MM.1S (cell line): Measurements from ENCODE around the gene MRPL38.

Source experiments
- DNase-seq: peaks from one replicate; pipeline ENCODE4 v3.0.0-alpha.2; 2015
- H2AFZ ChIP-seq: fragments of 300-600 bp; sonication (generic); 2 replicates; pipeline ENCODE4 v1.6.0; 2016; ENCODE audit warnings: antibody characterized with exemption, low read length
- H3F3A ChIP-seq: fragments of 300-600 bp; sonication (generic); 2 replicates; pipeline ENCODE4 v1.6.1; 2016; ENCODE audit warnings: mild to moderate bottlenecking, antibody characterized with exemption, low read length, moderate library complexity, mixed read lengths; ENCODE audit not compliant: insufficient read depth
- H3K27ac ChIP-seq: fragments of 300-600 bp; sonication (generic); 2 replicates; pipeline ENCODE4 v1.5.1; 2016; ENCODE audit warnings: mild to moderate bottlenecking, low read length
- H3K27me3 ChIP-seq: fragments of 300-600 bp; sonication (generic); replicated peaks from 2 replicates; pipeline ENCODE4 v1.6.0; 2016; ENCODE audit warnings: low read length; ENCODE audit not compliant: insufficient read depth
- H3K36me3 ChIP-seq: fragments of 300-600 bp; sonication (generic); replicated peaks from 2 replicates; pipeline ENCODE4 v1.6.1; 2016; ENCODE audit warnings: mild to moderate bottlenecking, low read length, mixed read lengths; ENCODE audit not compliant: insufficient read depth
- H3K4me1 ChIP-seq: fragments of 300-600 bp; sonication (generic); 2 replicates; pipeline ENCODE4 v1.6.1; 2016; ENCODE audit warnings: low read length, mixed read lengths
- H3K4me2 ChIP-seq: fragments of 300-600 bp; sonication (generic); 2 replicates; pipeline ENCODE4 v1.6.0; 2016; ENCODE audit warnings: low read depth, low read length
- H3K4me3 ChIP-seq: fragments of 300-600 bp; sonication (generic); 2 replicates; pipeline ENCODE4 v1.5.1; 2016; ENCODE audit warnings: low read length, mixed read lengths
- H3K79me2 ChIP-seq: fragments of 300-600 bp; sonication (generic); 2 replicates; pipeline ENCODE4 v1.6.1; 2016; ENCODE audit warnings: mixed run types, low read length, mixed read lengths
- H3K9ac ChIP-seq: fragments of 300-600 bp; sonication (generic); 2 replicates; pipeline ENCODE4 v1.6.1; 2016; ENCODE audit warnings: low read length, mixed read lengths
- H3K9me2 ChIP-seq: fragments of 300-600 bp; sonication (generic); replicated peaks from 2 replicates; pipeline ENCODE4 v1.6.1; 2016; ENCODE audit warnings: mild to moderate bottlenecking, low read length, mixed read lengths; ENCODE audit not compliant: insufficient read depth
- H3K9me3 ChIP-seq: fragments of 300-600 bp; sonication (generic); replicated peaks from 2 replicates; pipeline ENCODE4 v1.6.1; 2016; ENCODE audit warnings: mild to moderate bottlenecking, low read length, mixed read lengths; ENCODE audit not compliant: insufficient read depth
- H4K20me1 ChIP-seq: fragments of 300-600 bp; sonication (generic); 2 replicates; pipeline ENCODE4 v1.6.1; 2016; ENCODE audit warnings: mild to moderate bottlenecking, low read length, moderate library complexity, mixed read lengths; ENCODE audit not compliant: insufficient read depth
- CTCF ChIP-seq: fragments of 300-600 bp; sonication (generic); IDR thresholded peaks from 2 replicates; pipeline ENCODE4 v1.5.1; 2016; ENCODE audit warnings: antibody characterized with exemption, low read length, mixed read lengths
- EZH2 ChIP-seq: fragments of 300-600 bp; sonication (generic); optimal IDR thresholded peaks from 2 replicates; pipeline ENCODE3; 2017; ENCODE audit warnings: low read depth, mild to moderate bottlenecking, antibody characterized with exemption, low read length, mixed read lengths
- EZH2phosphoT487 ChIP-seq: fragments of 300-600 bp; sonication (generic); IDR thresholded peaks from 2 replicates; pipeline ENCODE4 v1.6.1; 2018; ENCODE audit warnings: antibody characterized with exemption, low read length

The MRPL38 gene

GRCh38 chr17:75913537-75914210 lies 9.0 kb upstream of the MRPL38 start:
- H3K27me3 ChIP-seq, result no peaks in the 10 kb centered on the region
- no peaks in the 10 kb centered on the region for H4K20me1 ChIP-seq
- H3F3A ChIP-seq, result peaks cover 17% of the 10 kb centered on the region
- no peaks in the 10 kb centered on the region for H3K9me3 ChIP-seq
- no peak overlapping the region for H3K4me3 ChIP-seq
- H3K79me2 ChIP-seq, result no peaks in the 10 kb centered on the region
- peaks cover 10% of the 10 kb centered on the region for H3K4me1 ChIP-seq
- TF ChIP-seq CTCF (no peak), EZH2phosphoT487 (no peak), EZH2 (no peak)
- H2AFZ ChIP-seq, result no peak overlapping the region
- no peak overlapping the region for H3K4me2 ChIP-seq
- no peak for DNase-seq
- H3K27ac ChIP-seq, result no peak overlapping the region
- no peak overlapping the region for H3K9ac ChIP-seq
- no peaks in the 10 kb centered on the region for H3K36me3 ChIP-seq
- no peaks in the 10 kb centered on the region for H3K9me2 ChIP-seq

GRCh38 chr17:75910699-75911098 lies 6.0 kb upstream of the MRPL38 start:
- no peaks in the 10 kb centered on the region for H3K27me3 ChIP-seq
- no peak for DNase-seq
- no peaks in the 10 kb centered on the region for H4K20me1 ChIP-seq
- 0 out of 2 replicates have a peak overlapping the region, but pooled peaks have one; percentile 52 for H2AFZ ChIP-seq
- H3K27ac ChIP-seq, result peak overlapping the region; percentile 68; the same call in 1 of the 2 replicates
- H3K36me3 ChIP-seq, result no peaks in the 10 kb centered on the region
- no peaks in the 10 kb centered on the region for H3K9me2 ChIP-seq
- H3K9ac ChIP-seq, result no peak overlapping the region; the same call in 1 of the 2 replicates
- TF ChIP-seq EZH2, result no peak
- TF ChIP-seq EZH2phosphoT487, result no peak
- no peak for TF ChIP-seq CTCF
- H3K9me3 ChIP-seq, result no peaks in the 10 kb centered on the region
- H3K4me3 ChIP-seq, result peak overlapping the region; percentile 31; the same call in 1 of the 2 replicates
- H3K4me2 ChIP-seq, result peak overlapping the region; percentile 75; the same call in 1 of the 2 replicates
- H3F3A ChIP-seq, result peaks cover 17% of the 10 kb centered on the region
- H3K4me1 ChIP-seq, result peaks cover 14% of the 10 kb centered on the region
- no peaks in the 10 kb centered on the region for H3K79me2 ChIP-seq

GRCh38 chr17:75909812-75910274 lies 5.2 kb upstream of the MRPL38 start:
- Histone ChIP-seq H3K4me1 (peaks cover 14% of the 10 kb centered on the region), H3K9ac (peak overlapping the region; percentile 48; the same call in 1 of the 2 replicates), H3K27ac (peak overlapping the region; percentile 68; the same call in 1 of the 2 replicates), H2AFZ (peak overlapping the region; percentile 52), H3K4me3 (peak overlapping the region; percentile 31; the same call in 1 of the 2 replicates), H3K27me3 (no peaks in the 10 kb centered on the region), H3K9me2 (no peaks in the 10 kb centered on the region), H3K4me2 (peak overlapping the region; percentile 75), H3K9me3 (no peaks in the 10 kb centered on the region), H3K36me3 (no peaks in the 10 kb centered on the region), H4K20me1 (no peaks in the 10 kb centered on the region), H3K79me2 (no peaks in the 10 kb centered on the region), H3F3A (peaks cover 17% of the 10 kb centered on the region)
- TF ChIP-seq EZH2phosphoT487 (no peak), CTCF (no peak), EZH2 (no peak)
- DNase-seq, result no peak
